GM19023 (cell line): ENCODE measurements around the gene ZNF865.
A peak's percentile ranks its signal among the peaks of the same experiment; 100 is the strongest.

Source experiments
- ATAC-seq: cut with Tn5 transposase; IDR thresholded peaks from one replicate; pipeline ENCODE4 v1.9.1; 2021; ENCODE audit warnings: mild to moderate bottlenecking, moderate library complexity; ENCODE audit not compliant: unreplicated experiment

ZNF865 gene

GRCh38 chr19:55643887-55644176 is 38.4 kb downstream of the ZNF865 start:
- no peak for ATAC-seq

- ATAC-seq = no peak
Measured at GRCh38 chr19:55644191-55644833, 38.9 kb downstream of the ZNF865 start.

DNA sequence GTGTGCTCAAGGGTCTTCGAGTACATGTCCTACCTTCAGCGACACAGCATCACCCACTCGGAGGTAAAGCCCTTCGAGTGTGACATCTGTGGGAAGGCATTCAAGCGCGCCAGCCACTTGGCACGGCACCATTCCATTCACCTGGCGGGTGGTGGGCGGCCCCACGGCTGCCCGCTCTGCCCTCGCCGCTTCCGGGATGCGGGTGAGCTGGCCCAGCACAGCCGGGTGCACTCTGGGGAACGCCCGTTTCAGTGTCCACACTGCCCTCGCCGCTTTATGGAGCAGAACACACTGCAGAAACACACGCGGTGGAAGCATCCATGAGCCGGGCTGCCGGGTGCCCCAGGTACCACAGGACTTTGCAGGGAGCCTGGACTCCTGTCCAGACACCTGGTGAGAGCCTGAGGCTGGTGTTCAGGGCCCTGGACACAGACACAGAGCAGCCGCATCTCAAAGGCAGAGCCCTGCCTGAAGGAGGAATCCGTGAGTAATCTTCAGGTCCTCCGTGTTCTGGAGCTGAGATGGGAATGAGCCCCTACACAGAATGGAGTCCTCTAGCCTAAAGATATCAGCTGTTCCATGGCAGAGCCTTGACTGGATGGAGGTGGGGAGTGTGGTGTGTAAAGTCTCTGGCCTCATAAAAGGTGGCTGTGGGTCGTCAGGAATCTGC is 39.5 kb downstream of the ZNF865 start:
- ATAC-seq = no peak

DNA sequence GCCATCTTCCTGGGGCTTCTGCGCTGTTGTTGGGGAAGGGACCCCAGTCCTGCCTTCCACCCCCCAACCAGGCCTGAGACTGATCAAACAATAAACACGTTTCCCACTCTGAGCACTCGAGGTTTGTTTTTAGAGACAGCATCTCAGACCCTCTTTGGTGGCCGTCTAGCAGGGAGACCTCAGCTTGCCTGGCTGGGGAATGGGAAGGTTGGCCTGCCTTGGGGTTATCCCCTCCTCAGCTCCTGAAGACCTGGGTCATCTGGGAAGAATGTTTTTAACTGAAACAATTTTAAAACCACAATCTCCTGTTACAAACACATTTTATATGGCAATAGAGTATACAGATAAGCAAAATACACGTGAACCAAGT is 40.0 kb downstream of the ZNF865 start:
- no peak for ATAC-seq

- ATAC-seq = no peak
Measured at GRCh38 chr19:55646889-55647731, 41.7 kb downstream of the ZNF865 start.

GRCh38 chr19:55647732-55648584 is 42.5 kb downstream of the ZNF865 start, which contains the start of gene CCDC106:
TSS of gene CCDC106 (plus strand) at chr19:55648212. CDS start at chr19:55649047, 835 bp downstream.
- no peak for ATAC-seq

- no peak for ATAC-seq
Measured at GRCh38 chr19:55648585-55649267, 43.3 kb downstream of the ZNF865 start.

DNA sequence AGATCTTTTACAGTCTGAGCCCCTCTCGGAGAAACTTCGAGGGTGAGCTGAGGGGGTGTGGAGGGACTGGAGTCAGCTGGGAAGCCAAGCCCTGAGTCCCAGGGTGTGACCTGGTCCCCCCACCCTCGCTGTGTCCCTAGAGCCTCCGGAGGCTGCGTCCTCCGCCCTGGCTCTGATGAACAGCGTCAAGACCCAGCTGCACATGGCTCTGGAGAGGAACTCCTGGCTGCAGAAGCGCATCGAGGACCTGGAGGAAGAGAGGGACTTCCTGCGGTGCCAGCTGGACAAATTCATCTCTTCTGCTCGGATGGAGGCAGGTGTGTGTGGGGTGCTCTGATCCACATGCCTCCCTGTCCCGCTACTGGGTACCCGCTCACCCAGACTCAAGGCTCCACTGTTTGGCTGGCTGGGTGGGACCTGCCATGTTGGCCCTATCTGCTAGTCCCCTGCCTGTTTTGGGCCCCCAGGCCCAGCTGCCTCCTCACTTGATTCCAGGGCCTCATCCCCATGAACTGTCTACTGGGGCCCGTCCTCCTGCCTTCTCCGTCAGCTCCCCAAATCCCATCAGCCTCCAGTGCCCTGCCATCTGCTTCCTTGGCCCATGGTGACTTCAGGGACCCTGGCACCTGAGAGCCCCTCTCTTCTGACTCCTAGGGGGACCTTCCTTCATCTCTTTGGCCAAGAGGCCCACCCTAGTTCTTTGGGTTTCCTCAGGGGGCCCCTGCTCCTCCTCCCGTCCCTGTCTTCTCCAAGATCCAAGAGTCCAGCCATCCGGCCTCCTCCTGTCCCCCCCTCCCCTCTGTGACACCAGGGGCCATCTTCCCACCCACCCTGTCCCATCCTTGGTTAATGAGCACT is 44.0 kb downstream of the ZNF865 start:
- no peak for ATAC-seq

- ATAC-seq = no peak
Measured at GRCh38 chr19:55650126-55650557, 44.7 kb downstream of the ZNF865 start.

DNA sequence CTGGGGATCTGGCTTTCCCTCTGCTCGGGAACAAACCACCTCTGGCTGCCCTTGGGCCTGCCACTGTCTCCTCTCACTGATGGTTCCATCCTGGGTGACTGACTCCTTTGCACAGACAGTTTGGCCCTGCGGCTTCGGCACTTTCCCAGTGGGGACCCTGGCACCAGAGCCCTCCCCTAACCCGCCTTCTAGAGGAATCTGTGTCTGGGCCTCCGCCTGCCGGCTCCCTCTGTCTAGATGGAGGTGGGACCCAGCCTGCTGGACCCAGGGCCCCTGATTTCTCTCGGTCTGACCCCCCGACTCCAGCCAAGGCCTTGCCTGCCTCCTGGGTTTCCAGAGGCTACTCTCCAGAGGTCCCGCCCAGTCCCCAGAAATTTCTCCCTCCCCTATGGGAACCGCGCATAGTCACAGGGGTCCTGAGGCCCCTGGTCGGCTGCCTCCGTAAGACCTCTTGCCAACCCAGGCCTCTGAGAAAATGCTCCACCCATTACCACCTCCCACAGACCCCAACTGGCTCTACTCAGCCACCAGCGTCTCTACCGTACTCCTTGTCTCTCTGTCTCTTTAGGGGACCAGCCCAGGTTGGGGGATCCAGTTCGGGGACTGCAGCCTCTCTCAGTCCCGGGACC is 45.3 kb downstream of the ZNF865 start:
- ATAC-seq = no peak

DNA sequence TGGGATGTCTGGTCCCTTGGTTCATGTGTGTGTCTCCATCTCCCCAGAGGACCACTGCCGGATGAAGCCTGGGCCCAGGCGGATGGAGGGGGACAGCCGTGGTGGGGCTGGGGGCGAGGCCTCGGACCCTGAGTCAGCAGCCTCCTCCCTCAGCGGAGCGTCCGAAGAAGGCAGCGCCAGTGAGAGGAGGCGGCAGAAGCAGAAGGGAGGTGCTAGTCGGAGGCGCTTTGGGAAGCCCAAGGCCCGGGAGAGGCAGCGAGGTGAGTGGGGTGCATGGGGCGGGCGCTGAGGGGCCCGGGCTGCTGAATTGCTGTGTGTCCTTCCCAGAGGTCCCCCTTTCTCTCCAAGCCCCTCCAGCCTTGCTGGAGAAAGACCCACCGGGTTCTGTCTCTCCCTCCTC is 45.8 kb downstream of the ZNF865 start:
- no peak for ATAC-seq

GRCh38 chr19:55652311-55653128 is 47.1 kb downstream of the ZNF865 start:
- no peak for ATAC-seq

- ATAC-seq = peak; percentile 45
Measured at GRCh38 chr19:55653651-55654322, 48.3 kb downstream of the ZNF865 start.

DNA sequence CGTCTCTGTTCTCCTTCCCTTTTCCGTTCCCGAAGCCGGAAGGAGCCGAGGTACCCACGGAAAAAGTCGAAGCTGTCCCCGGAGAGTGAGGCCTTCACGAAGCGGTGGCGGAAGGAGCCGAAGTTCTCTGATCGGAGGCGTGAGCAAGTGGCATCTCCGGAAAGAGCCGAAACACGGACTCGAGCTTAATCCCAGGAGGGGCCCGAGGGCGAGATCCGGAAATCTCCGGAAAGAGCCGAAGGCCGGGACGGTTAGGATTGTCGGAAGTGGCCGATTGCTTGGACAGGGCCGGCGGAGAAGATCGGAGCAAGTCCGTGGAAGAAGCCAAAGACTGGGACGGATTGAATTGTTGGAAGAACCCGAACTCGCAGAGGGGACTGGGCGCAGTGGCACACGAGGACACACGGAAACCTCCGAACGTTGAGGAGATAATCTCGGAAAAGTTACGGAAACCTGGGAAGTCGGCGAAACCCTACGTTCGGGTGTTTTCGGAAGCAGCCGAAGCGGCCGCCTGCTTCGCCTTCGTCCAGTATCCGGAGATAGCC is 48.9 kb downstream of the ZNF865 start:
- peak; percentile 54 for ATAC-seq

- peak; percentile 32 for ATAC-seq
Measured at GRCh38 chr19:55654868-55655647, 49.6 kb downstream of the ZNF865 start, which contains the start of gene U2AF2. TSS of gene U2AF2 (plus strand) at chr19:55655035. CDS start at chr19:55655105, 70 bp downstream.

- ATAC-seq = no peak
Measured at GRCh38 chr19:55655648-55656040, 50.2 kb downstream of the ZNF865 start.
